PFSK-1 (cell line): ENCODE results near the gene SLC35B3. TPM values are rescaled to one million over a fixed set of nuclear protein-coding genes. Genes with fewer than 3 reads are reported as not detected.
A peak's percentile ranks its signal among the peaks of the same experiment; 100 is the strongest.

Experiments used
- FOXP2 ChIP-seq: optimal IDR thresholded peaks from 2 replicates; pipeline ENCODE3; 2011; ENCODE audit warnings: borderline replicate concordance, control low read depth, inconsistent platforms; ENCODE audit not compliant: insufficient read depth; ENCODE audit errors: extremely low read length, extremely low read depth
- POLR2AphosphoS5 ChIP-seq: IDR thresholded peaks from 2 replicates; pipeline ENCODE4 v1.6.1; 2012; ENCODE audit warnings: low read depth, mild to moderate bottlenecking, control low read depth, low read length, moderate library complexity
- REST ChIP-seq, 2 experiments: IDR thresholded peaks; 2 replicates each; pipeline versions ENCODE4 v1.6.1 to v1.8.0; 2011 to 2012; ENCODE audit warnings: low read depth in 2 of 2, low read length in 2 of 2, control low read depth in 1 of 2, inconsistent platforms in 1 of 2, mild to moderate bottlenecking in 1 of 2, moderate library complexity in 1 of 2; ENCODE audit not compliant: insufficient read depth in 1 of 2
- SIN3A ChIP-seq: IDR thresholded peaks from 2 replicates; pipeline ENCODE4 v1.6.1; 2012; ENCODE audit warnings: mild to moderate bottlenecking, low read length, moderate library complexity, borderline replicate concordance; ENCODE audit not compliant: insufficient read depth
- TAF1 ChIP-seq: IDR thresholded peaks from 2 replicates; pipeline ENCODE4 v1.6.1; 2012; ENCODE audit warnings: low read length, control low read depth, borderline replicate concordance; ENCODE audit not compliant: insufficient read depth
- polyA plus RNA-seq: library from polyadenylated mRNA; unstranded; fragments of >200 nt; gene quantifications from one replicate; pipeline ENCODE4 v1.2.1, GENCODE V29; 2012; ENCODE audit warnings: low read depth, missing spikeins; ENCODE audit not compliant: insufficient read length

Gene SLC35B3
- 11.6 TPM for polyA plus RNA-seq

GRCh38 chr6:8435093-8435844 lies at the start of gene SLC35B3:
SLC35B3 (minus strand) TSS chr6:8435545.
- TF ChIP-seq TAF1 (0 out of 2 replicates have a peak, but pooled peaks have one; percentile 28), REST (IDR thresholded peaks at IDR 0.05; ENCODE audit: insufficient read depth in 1 of 2, low read depth in 2 of 2, low read length in 2 of 2) (0 out of 4 replicates have a peak, but pooled peaks of 1 of the 2 experiments have one; percentile 8), FOXP2 (peak; percentile 44), SIN3A (no peak; the same call in 1 of the 2 replicates), POLR2AphosphoS5 (peak; percentile 91)

GRCh38 chr6:8483650-8484049 lies 48.3 kb upstream of the SLC35B3 start:
- TF ChIP-seq REST (IDR thresholded peaks at IDR 0.05; ENCODE audit: insufficient read depth in 1 of 2, low read depth in 2 of 2, low read length in 2 of 2) (no peak), POLR2AphosphoS5 (no peak), FOXP2 (no peak), TAF1 (no peak), SIN3A (no peak)

GRCh38 chr6:8481727-8482126 lies 46.4 kb upstream of the SLC35B3 start:
- TF ChIP-seq FOXP2 (no peak), SIN3A (no peak), TAF1 (no peak), POLR2AphosphoS5 (no peak), REST (IDR thresholded peaks at IDR 0.05; ENCODE audit: insufficient read depth in 1 of 2, low read depth in 2 of 2, low read length in 2 of 2) (no peak)

- TF ChIP-seq SIN3A: no peak
- no peak for TF ChIP-seq REST (IDR thresholded peaks at IDR 0.05; ENCODE audit: insufficient read depth in 1 of 2, low read depth in 2 of 2, low read length in 2 of 2)
- TF ChIP-seq FOXP2: no peak
- no peak for TF ChIP-seq TAF1
- no peak for TF ChIP-seq POLR2AphosphoS5
Measured at GRCh38 chr6:8478418-8478817, 43.1 kb upstream of the SLC35B3 start.
